SK-N-SH treated with all-trans-retinoic acid at 6 μM for 48 hours (cell line): ENCODE results near the gene SLC4A3.

Experiments used
- BACH2 ChIP-seq: fragments of 250-450 bp; sonication (Bioruptor Pico); IDR thresholded peaks from 2 replicates; pipeline ENCODE4 v1.9.0; 2021; ENCODE audit warnings: mild to moderate bottlenecking, borderline replicate concordance
- CSRNP3 ChIP-seq: fragments of 250-450 bp; sonication (Bioruptor Pico); IDR thresholded peaks from 2 replicates; pipeline ENCODE4 v1.5.1; 2021; ENCODE audit warnings: mild to moderate bottlenecking, moderate library complexity
- PATZ1 ChIP-seq: fragments of 250-450 bp; sonication (Bioruptor Pico); IDR thresholded peaks from 2 replicates; pipeline ENCODE4 v1.8.0; 2020; ENCODE audit warnings: mild to moderate bottlenecking, moderate library complexity, borderline replicate concordance
- SNAI2 ChIP-seq: fragments of 250-450 bp; sonication (Bioruptor Pico); IDR thresholded peaks from 2 replicates; pipeline ENCODE4 v1.5.0; 2020; ENCODE audit warnings: mild to moderate bottlenecking, moderate library complexity
- TCF4 ChIP-seq: fragments of 250-450 bp; sonication (Bioruptor Pico); IDR thresholded peaks from 2 replicates; pipeline ENCODE4 v1.8.0; 2021; ENCODE audit warnings: mild to moderate bottlenecking, moderate library complexity, borderline replicate concordance
- ZC3H10 ChIP-seq: fragments of 250-450 bp; sonication (Bioruptor Pico); IDR thresholded peaks from 2 replicates; pipeline ENCODE4 v1.5.1; 2021; ENCODE audit warnings: mild to moderate bottlenecking, moderate library complexity
- ZNF565 ChIP-seq: fragments of 450-650 bp; formaldehyde crosslinking; conservative IDR thresholded peaks from 2 replicates; pipeline ENCODE4 v1.5.0; 2020; ENCODE audit warnings: low read depth, mild to moderate bottlenecking, moderate library complexity
- TF ChIP-seq, protein P1 (sequence below): fragments of 250-450 bp; sonication (Bioruptor Pico); IDR thresholded peaks from 2 replicates; pipeline ENCODE4 v1.8.0; 2021; ENCODE audit warnings: low read depth, mild to moderate bottlenecking, moderate library complexity, borderline replicate concordance

DNA sequence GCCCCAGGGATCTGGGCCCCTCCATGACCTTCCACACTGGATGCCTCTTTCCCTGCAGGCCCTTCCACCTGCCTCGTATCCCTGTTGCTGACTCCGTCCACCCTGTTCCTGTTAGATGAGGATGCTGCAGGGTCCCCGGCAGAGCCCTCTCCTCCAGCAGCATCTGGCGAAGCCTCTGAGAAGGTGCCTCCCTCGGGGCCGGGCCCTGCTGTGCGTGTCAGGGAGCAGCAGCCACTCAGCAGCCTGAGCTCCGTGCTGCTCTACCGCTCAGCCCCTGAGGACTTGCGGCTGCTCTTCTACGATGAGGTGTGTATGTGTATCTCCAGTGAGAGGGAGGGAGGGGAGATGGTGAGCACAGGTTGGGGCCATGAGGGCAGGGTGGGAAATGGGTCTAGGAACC lies 12.4 kb upstream of the SLC4A3 start:
- TF ChIP-seq SNAI2 (no peak), ZNF565 (CRISPR knock-in tag) (no peak), ZC3H10 (CRISPR knock-in tag) (no peak), CSRNP3 (CRISPR knock-in tag) (no peak), TCF4 (CRISPR knock-in tag) (no peak), PATZ1 (CRISPR knock-in tag) (no peak), BACH2 (CRISPR knock-in tag) (no peak)
- TF ChIP-seq, protein P1, sequence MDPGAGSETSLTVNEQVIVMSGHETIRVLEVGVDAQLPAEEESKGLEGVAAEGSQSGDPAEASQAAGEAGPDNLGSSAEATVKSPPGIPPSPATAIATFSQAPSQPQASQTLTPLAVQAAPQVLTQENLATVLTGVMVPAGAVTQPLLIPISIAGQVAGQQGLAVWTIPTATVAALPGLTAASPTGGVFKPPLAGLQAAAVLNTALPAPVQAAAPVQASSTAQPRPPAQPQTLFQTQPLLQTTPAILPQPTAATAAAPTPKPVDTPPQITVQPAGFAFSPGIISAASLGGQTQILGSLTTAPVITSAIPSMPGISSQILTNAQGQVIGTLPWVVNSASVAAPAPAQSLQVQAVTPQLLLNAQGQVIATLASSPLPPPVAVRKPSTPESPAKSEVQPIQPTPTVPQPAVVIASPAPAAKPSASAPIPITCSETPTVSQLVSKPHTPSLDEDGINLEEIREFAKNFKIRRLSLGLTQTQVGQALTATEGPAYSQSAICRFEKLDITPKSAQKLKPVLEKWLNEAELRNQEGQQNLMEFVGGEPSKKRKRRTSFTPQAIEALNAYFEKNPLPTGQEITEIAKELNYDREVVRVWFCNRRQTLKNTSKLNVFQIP, result no peak
